DND-41 (cell line): Measurements from ENCODE around the gene USP9Y.

Experiments used
- ATAC-seq: fragments of 200-7000 bp; cut with Tn5 transposase; 3 replicates; pipeline ENCODE4 v1.9.1; 2021; ENCODE audit warnings: low read depth; ENCODE audit not compliant: insufficient read depth
- DNase-seq: peaks from one replicate; pipeline ENCODE4 v3.0.0-alpha.2; 2020
- H2AFZ ChIP-seq: 2 replicates; pipeline ENCODE4 v1.6.0; 2012; ENCODE audit warnings: low read depth, low read length
- H3K27ac ChIP-seq: 2 replicates; pipeline ENCODE4 v1.5.1; 2012; ENCODE audit warnings: low read length, inconsistent platforms
- H3K27me3 ChIP-seq: fragments of 200-600 bp; sonication (generic); 2 replicates; pipeline ENCODE4 v1.6.0; 2012; ENCODE audit warnings: low read length, mild to moderate bottlenecking, inconsistent platforms; ENCODE audit not compliant: insufficient read depth, poor library complexity
- H3K36me3 ChIP-seq: 2 replicates; pipeline ENCODE4 v1.5.1; 2012; ENCODE audit warnings: low read length, inconsistent platforms; ENCODE audit not compliant: insufficient read depth
- H3K4me1 ChIP-seq: 2 replicates; pipeline ENCODE4 v1.5.1; 2012; ENCODE audit warnings: mild to moderate bottlenecking, low read length; ENCODE audit not compliant: insufficient read depth
- H3K4me2 ChIP-seq: 2 replicates; pipeline ENCODE4 v1.6.0; 2012; ENCODE audit warnings: mild to moderate bottlenecking, moderate library complexity, low read length, inconsistent platforms; ENCODE audit not compliant: insufficient read depth
- H3K4me3 ChIP-seq, 2 experiments: fragments of 200-600 bp in 1 of 2; shearing (Covaris generic) in 1 of 2; 2 replicates each; pipeline ENCODE4 v1.5.1; 2012 to 2016; ENCODE audit warnings: inconsistent platforms in 2 of 2, low read length in 2 of 2, mild to moderate bottlenecking in 2 of 2, low read depth in 1 of 2, moderate library complexity in 1 of 2
- H3K79me2 ChIP-seq: 2 replicates; pipeline ENCODE4 v1.6.0; 2012; ENCODE audit warnings: low read length, inconsistent platforms; ENCODE audit not compliant: insufficient read depth
- H3K9ac ChIP-seq: 2 replicates; pipeline ENCODE4 v1.6.0; 2012; ENCODE audit warnings: low read depth, mild to moderate bottlenecking, inconsistent platforms, low read length, moderate library complexity
- H3K9me3 ChIP-seq: 2 replicates; pipeline ENCODE4 v1.5.1; 2012; ENCODE audit warnings: low read length, moderate library complexity, mild to moderate bottlenecking, inconsistent platforms; ENCODE audit not compliant: insufficient read depth, severe bottlenecking
- H4K20me1 ChIP-seq: 2 replicates; pipeline ENCODE4 v1.6.0; 2012; ENCODE audit warnings: low read length; ENCODE audit not compliant: insufficient read depth
- CTCF ChIP-seq: IDR thresholded peaks from 2 replicates; pipeline ENCODE4 v1.5.1; 2012; ENCODE audit warnings: borderline replicate concordance, low read length, moderate library complexity, mild to moderate bottlenecking; ENCODE audit not compliant: poor library complexity, severe bottlenecking; ENCODE audit errors: extremely low read depth
- EZH2 ChIP-seq: IDR thresholded peaks from 3 replicates; pipeline ENCODE4 v1.6.1; 2012; ENCODE audit warnings: borderline replicate concordance, low read depth, mild to moderate bottlenecking, moderate library complexity, low read length, inconsistent platforms; ENCODE audit not compliant: severe bottlenecking

USP9Y gene

GRCh38 chrY:12841368-12841767 is 140.3 kb downstream of the USP9Y start:
- H4K20me1 ChIP-seq, result no peaks in the 10 kb centered on the region
- H3K4me1 ChIP-seq, result no peaks in the 10 kb centered on the region
- DNase-seq, result no peak
- H3K4me3 ChIP-seq, result no peak overlapping the region
- H3K27ac ChIP-seq, result no peak overlapping the region
- no peak overlapping the region for H3K9ac ChIP-seq
- H3K9me3 ChIP-seq, result no peaks in the 10 kb centered on the region
- no peak overlapping the region for H2AFZ ChIP-seq
- no peak for ATAC-seq
- TF ChIP-seq EZH2 (no peak), CTCF (no peak)
- H3K27me3 ChIP-seq, result no peaks in the 10 kb centered on the region
- H3K79me2 ChIP-seq, result no peaks in the 10 kb centered on the region
- peaks cover 8% of the 10 kb centered on the region; the same call in 1 of the 2 replicates for H3K36me3 ChIP-seq
- H3K4me2 ChIP-seq, result no peak overlapping the region

GRCh38 chrY:12846793-12847192 is 145.8 kb downstream of the USP9Y start:
- Histone ChIP-seq H3K36me3 (peaks cover 6% of the 10 kb centered on the region), H3K4me3 (no peak overlapping the region), H3K9me3 (no peaks in the 10 kb centered on the region), H3K27me3 (no peaks in the 10 kb centered on the region), H4K20me1 (no peaks in the 10 kb centered on the region), H3K4me2 (no peak overlapping the region), H2AFZ (no peak overlapping the region), H3K4me1 (no peaks in the 10 kb centered on the region), H3K27ac (no peak overlapping the region), H3K9ac (no peak overlapping the region), H3K79me2 (no peaks in the 10 kb centered on the region)
- DNase-seq (no peak), ATAC-seq (no peak)
- TF ChIP-seq CTCF (no peak), EZH2 (no peak)

- no peaks in the 10 kb centered on the region for H3K27me3 ChIP-seq
- H3K9me3 ChIP-seq, result no peaks in the 10 kb centered on the region
- ATAC-seq, result no peak
- no peaks in the 10 kb centered on the region for H3K4me1 ChIP-seq
- TF ChIP-seq CTCF, result no peak
- TF ChIP-seq EZH2, result no peak
- no peak overlapping the region for H3K27ac ChIP-seq
- no peak for DNase-seq
- no peak overlapping the region for H3K9ac ChIP-seq
- peaks cover 29% of the 10 kb centered on the region; the same call in 1 of the 2 replicates for H3K36me3 ChIP-seq
- H3K79me2 ChIP-seq, result no peaks in the 10 kb centered on the region
- no peak overlapping the region for H3K4me3 ChIP-seq
- H2AFZ ChIP-seq, result no peak overlapping the region
- H3K4me2 ChIP-seq, result no peak overlapping the region
- H4K20me1 ChIP-seq, result no peaks in the 10 kb centered on the region
These were observed 154.8 kb downstream of the USP9Y start for GRCh38 chrY:12855791-12856275.

- Histone ChIP-seq H3K4me2 (no peak overlapping the region), H3K79me2 (no peaks in the 10 kb centered on the region), H3K9me3 (no peaks in the 10 kb centered on the region), H2AFZ (no peak overlapping the region), H3K27me3 (no peaks in the 10 kb centered on the region), H3K4me3 (no peak overlapping the region), H4K20me1 (no peaks in the 10 kb centered on the region), H3K27ac (no peak overlapping the region), H3K9ac (no peak overlapping the region), H3K36me3 (peaks cover 2% of the 10 kb centered on the region; the same call in 1 of the 2 replicates), H3K4me1 (no peaks in the 10 kb centered on the region)
- DNase-seq, result no peak
- no peak for TF ChIP-seq EZH2
- no peak for TF ChIP-seq CTCF
- ATAC-seq, result no peak
These were observed 166.9 kb downstream of the USP9Y start for GRCh38 chrY:12867960-12868359.
